HepG2 (cell line): ENCODE data around the gene TOP2A. TPM values are rescaled to one million over a fixed set of nuclear protein-coding genes. Genes with fewer than 3 reads are reported as not detected.

Experiments
- BRD4 ChIP-seq: sonication (generic); formaldehyde crosslinking; IDR thresholded peaks from 2 replicates; pipeline ENCODE4 v1.4.0; 2020; ENCODE audit warnings: missing genetic modification reagents
- DPF2 ChIP-seq: sonication (generic); formaldehyde crosslinking; IDR thresholded peaks from 2 replicates; pipeline ENCODE4 v1.4.0; 2020; ENCODE audit warnings: mild to moderate bottlenecking, low read depth, missing genetic modification reagents, borderline replicate concordance
- EED ChIP-seq: sonication (generic); formaldehyde crosslinking; IDR thresholded peaks from 2 replicates; pipeline ENCODE4 v1.5.0; 2020; ENCODE audit warnings: mild to moderate bottlenecking, missing genetic modification reagents
- GTF3A ChIP-seq: sonication (generic); formaldehyde crosslinking; conservative IDR thresholded peaks from 2 replicates; pipeline ENCODE4 v1.4.0; 2020; ENCODE audit warnings: mild to moderate bottlenecking, missing genetic modification reagents
- KLF16 ChIP-seq, 2 experiments: sonication (generic) in 1 of 2; formaldehyde crosslinking in 1 of 2; IDR thresholded peaks; 2 replicates each; pipeline versions ENCODE4 v1.6.1 to v1.8.0; 2016 to 2023; ENCODE audit warnings: missing genetic modification reagents in 2 of 2, missing compliant biosample characterization in 1 of 2
- NFKBIZ ChIP-seq: IDR thresholded peaks from 2 replicates; pipeline ENCODE4 v1.6.1; 2018; ENCODE audit warnings: missing genetic modification reagents, missing compliant biosample characterization
- RBFOX2 ChIP-seq: fragments of 200-400 bp; formaldehyde crosslinking; IDR thresholded peaks from 2 replicates; pipeline ENCODE4 v1.6.1; 2017; ENCODE audit warnings: low read depth, mild to moderate bottlenecking, low read length
- RORA ChIP-seq: sonication (generic); formaldehyde crosslinking; IDR thresholded peaks from 2 replicates; pipeline ENCODE4 v1.5.0; 2020; ENCODE audit warnings: mild to moderate bottlenecking, missing genetic modification reagents, moderate library complexity
- SMARCC2 ChIP-seq: fragments of 450-650 bp; IDR thresholded peaks from 2 replicates; pipeline ENCODE4 v1.6.1; 2017; ENCODE audit warnings: antibody characterized with exemption, mild to moderate bottlenecking
- SMARCE1 ChIP-seq: fragments of 450-650 bp; IDR thresholded peaks from 2 replicates; pipeline ENCODE4 v1.6.1; 2017; ENCODE audit warnings: borderline replicate concordance
- TOPORS ChIP-seq: sonication (generic); formaldehyde crosslinking; IDR thresholded peaks from 2 replicates; pipeline ENCODE4 v1.8.0; 2023; ENCODE audit warnings: mild to moderate bottlenecking, missing genetic modification reagents
- ZBTB20 ChIP-seq: sonication (generic); formaldehyde crosslinking; IDR thresholded peaks from 2 replicates; pipeline ENCODE4 v1.8.1; 2023; ENCODE audit warnings: missing genetic modification reagents, low read depth, mild to moderate bottlenecking, borderline replicate concordance
- ZMYM3 ChIP-seq: sonication (generic); formaldehyde crosslinking; IDR thresholded peaks from 2 replicates; pipeline ENCODE4 v1.5.1; 2020; ENCODE audit warnings: mild to moderate bottlenecking, missing genetic modification reagents
- ZNF33A ChIP-seq: sonication (generic); formaldehyde crosslinking; IDR thresholded peaks from 2 replicates; pipeline ENCODE4 v1.5.1; 2020; ENCODE audit warnings: missing genetic modification reagents, mild to moderate bottlenecking, moderate library complexity, borderline replicate concordance
- ZNF367 ChIP-seq: sonication (generic); formaldehyde crosslinking; IDR thresholded peaks from 2 replicates; pipeline ENCODE4 v1.4.0; 2020; ENCODE audit warnings: missing genetic modification reagents, borderline replicate concordance
- ZNF567 ChIP-seq: sonication (generic); formaldehyde crosslinking; IDR thresholded peaks from 2 replicates; pipeline ENCODE4 v1.8.1; 2023; ENCODE audit warnings: mild to moderate bottlenecking, missing genetic modification reagents, borderline replicate concordance
- ZNF616 ChIP-seq: sonication (generic); formaldehyde crosslinking; IDR thresholded peaks from 2 replicates; pipeline ENCODE4 v1.5.0; 2020; ENCODE audit warnings: low read depth, mild to moderate bottlenecking, missing genetic modification reagents
- ZSCAN21 ChIP-seq: sonication (generic); formaldehyde crosslinking; IDR thresholded peaks from 2 replicates; pipeline ENCODE4 v1.8.0; 2022; ENCODE audit warnings: mild to moderate bottlenecking, missing genetic modification reagents, moderate library complexity, borderline replicate concordance
- polyA plus RNA-seq, 8 experiments: library from polyadenylated mRNA; depleted of rRNA in 3 of 8; stranded (reverse) in 7 of 8; unstranded in 1 of 8; fragments of >200 nt; fragmentation: Illumina TruSeq in 4 of 8; extraction: Trizol in 4 of 8; gene quantifications; 2 replicates each; pipeline versions ENCODE4 v1.2.1 to v1.2.3, GENCODE V29; 2011 to 2016; ENCODE audit warnings: low read depth in 4 of 8, missing spikeins in 1 of 8, mixed read lengths in 1 of 8; ENCODE audit not compliant: insufficient read depth in 1 of 8
- total RNA-seq, 5 experiments: library from RNA; depleted of rRNA; stranded (reverse); fragments of >200 nt; fragmentation: Illumina TruSeq; extraction: Trizol; gene quantifications; 2 replicates each; pipeline ENCODE4 v1.2.3, GENCODE V29; 2016; ENCODE audit warnings: low read depth in 1 of 5
- TF ChIP-seq, protein P1 (sequence below): IDR thresholded peaks from 2 replicates; pipeline ENCODE4 v1.6.1; 2016; ENCODE audit warnings: mild to moderate bottlenecking, missing biosample characterization, missing genetic modification reagents
- TF ChIP-seq, protein P2 (sequence below): sonication (generic); formaldehyde crosslinking; IDR thresholded peaks from 2 replicates; pipeline ENCODE4 v1.5.1; 2020; ENCODE audit warnings: missing genetic modification reagents, mild to moderate bottlenecking, borderline replicate concordance
- TF ChIP-seq, protein P3 (sequence below): IDR thresholded peaks from 2 replicates; pipeline ENCODE4 v1.6.1; 2016; ENCODE audit warnings: low read depth, borderline replicate concordance

The TOP2A gene
- total and polyA plus RNA-seq, 2 of the 13 experiments (the other 11 are each of a cell fraction or from before 2014, with no cell fraction given) = 108 to 327 TPM

DNA sequence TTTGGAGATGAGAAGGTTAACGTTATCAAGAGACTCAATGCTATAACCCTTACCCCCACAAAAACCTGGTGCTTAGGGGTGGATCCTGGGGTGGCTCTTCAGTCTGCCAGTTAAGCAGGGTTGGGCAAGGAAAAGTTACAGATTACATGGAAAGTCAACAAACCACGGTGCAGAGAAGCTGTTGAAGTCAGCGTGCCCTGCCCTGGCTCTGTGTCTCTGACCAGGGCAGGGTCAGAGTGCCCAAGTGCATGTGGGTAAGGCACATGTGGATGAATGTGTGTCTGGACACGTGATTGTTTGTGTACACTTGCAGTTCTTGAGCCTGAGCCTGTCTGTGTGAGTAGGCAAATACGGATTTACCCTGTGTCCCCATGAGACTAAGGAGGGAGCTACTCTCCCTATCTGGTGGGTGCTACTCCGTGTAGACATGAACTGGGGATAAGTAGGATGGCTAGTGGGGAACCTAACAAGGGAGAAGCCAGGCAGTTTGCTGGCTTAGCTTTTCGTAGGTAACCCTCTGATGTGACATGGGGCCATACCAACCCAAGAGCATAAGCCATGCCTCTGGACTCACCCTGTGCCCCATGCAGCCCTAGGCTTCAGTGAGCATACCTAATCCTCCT is 31.1 kb upstream of the TOP2A start (continued):
- 0 out of 2 replicates have a peak, but pooled peaks have one; percentile 38 for TF ChIP-seq BRD4 (CRISPR knock-in tag)
- no peak; the same call in 1 of the 2 replicates for TF ChIP-seq ZSCAN21 (CRISPR knock-in tag)
- peak; percentile 95 for TF ChIP-seq DPF2 (CRISPR knock-in tag)
- TF ChIP-seq SMARCE1 = no peak
- TF ChIP-seq NFKBIZ (CRISPR knock-in tag) = peak; percentile 96
- peak; percentile 70 for TF ChIP-seq ZMYM3 (CRISPR knock-in tag)
- peak in 1 of 2 experiments; percentile 93; a peak in 2 of 4 replicates for TF ChIP-seq KLF16 (CRISPR knock-in tag; IDR thresholded peaks at IDR 0.05)
- TF ChIP-seq GTF3A (CRISPR knock-in tag) = no peak
- no peak for TF ChIP-seq TOPORS
- TF ChIP-seq, protein P1, sequence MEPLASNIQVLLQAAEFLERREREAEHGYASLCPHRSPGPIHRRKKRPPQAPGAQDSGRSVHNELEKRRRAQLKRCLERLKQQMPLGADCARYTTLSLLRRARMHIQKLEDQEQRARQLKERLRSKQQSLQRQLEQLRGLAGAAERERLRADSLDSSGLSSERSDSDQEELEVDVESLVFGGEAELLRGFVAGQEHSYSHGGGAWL (CRISPR knock-in tag) = peak; percentile 69; the same call in 1 of the 2 replicates
- no peak for TF ChIP-seq ZNF33A
- TF ChIP-seq, protein P2, sequence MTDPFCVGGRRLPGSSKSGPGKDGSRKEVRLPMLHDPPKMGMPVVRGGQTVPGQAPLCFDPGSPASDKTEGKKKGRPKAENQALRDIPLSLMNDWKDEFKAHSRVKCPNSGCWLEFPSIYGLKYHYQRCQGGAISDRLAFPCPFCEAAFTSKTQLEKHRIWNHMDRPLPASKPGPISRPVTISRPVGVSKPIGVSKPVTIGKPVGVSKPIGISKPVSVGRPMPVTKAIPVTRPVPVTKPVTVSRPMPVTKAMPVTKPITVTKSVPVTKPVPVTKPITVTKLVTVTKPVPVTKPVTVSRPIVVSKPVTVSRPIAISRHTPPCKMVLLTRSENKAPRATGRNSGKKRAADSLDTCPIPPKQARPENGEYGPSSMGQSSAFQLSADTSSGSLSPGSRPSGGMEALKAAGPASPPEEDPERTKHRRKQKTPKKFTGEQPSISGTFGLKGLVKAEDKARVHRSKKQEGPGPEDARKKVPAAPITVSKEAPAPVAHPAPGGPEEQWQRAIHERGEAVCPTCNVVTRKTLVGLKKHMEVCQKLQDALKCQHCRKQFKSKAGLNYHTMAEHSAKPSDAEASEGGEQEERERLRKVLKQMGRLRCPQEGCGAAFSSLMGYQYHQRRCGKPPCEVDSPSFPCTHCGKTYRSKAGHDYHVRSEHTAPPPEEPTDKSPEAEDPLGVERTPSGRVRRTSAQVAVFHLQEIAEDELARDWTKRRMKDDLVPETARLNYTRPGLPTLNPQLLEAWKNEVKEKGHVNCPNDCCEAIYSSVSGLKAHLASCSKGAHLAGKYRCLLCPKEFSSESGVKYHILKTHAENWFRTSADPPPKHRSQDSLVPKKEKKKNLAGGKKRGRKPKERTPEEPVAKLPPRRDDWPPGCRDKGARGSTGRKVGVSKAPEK (CRISPR knock-in tag) = no peak; the same call in 1 of the 2 replicates
- no peak for TF ChIP-seq RBFOX2
- TF ChIP-seq ZNF567 (CRISPR knock-in tag) = no peak
- peak; percentile 67; the same call in 1 of the 2 replicates for TF ChIP-seq ZNF616 (CRISPR knock-in tag)
- TF ChIP-seq, protein P3, sequence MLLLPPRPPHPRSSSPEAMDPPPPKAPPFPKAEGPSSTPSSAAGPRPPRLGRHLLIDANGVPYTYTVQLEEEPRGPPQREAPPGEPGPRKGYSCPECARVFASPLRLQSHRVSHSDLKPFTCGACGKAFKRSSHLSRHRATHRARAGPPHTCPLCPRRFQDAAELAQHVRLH (CRISPR knock-in tag) = peak; percentile 65; the same call in 1 of the 2 replicates
- no peak for TF ChIP-seq RORA (CRISPR knock-in tag)
- no peak for TF ChIP-seq EED (CRISPR knock-in tag)
- TF ChIP-seq ZNF367 = no peak
- TF ChIP-seq SMARCC2 = no peak
- no peak for TF ChIP-seq ZBTB20 (CRISPR knock-in tag)
